Activated naive CD4-positive, alpha-beta T cell treated with anti-CD3 and anti-CD28 coated beads, Interleukin-2, amount 50 U/mL, for 72 hours (primary cell): ENCODE results near the gene DNA2. TPM values are rescaled to one million over a fixed set of nuclear protein-coding genes. Genes with fewer than 3 reads are reported as not detected.
"Not testable (repeated sequence)": the region's sequence is repeated elsewhere in the genome, so short reads cannot be mapped to it uniquely, and the experiment has no call there.

ENCODE experiments used
- ATAC-seq, 2 donors: fragments of 150-1000 bp; cut with Tn5 transposase; 2 replicates each; pipeline ENCODE4 v1.10.0; 2021; ENCODE audit warnings: mild to moderate bottlenecking in 2 of 2, moderate library complexity in 2 of 2
- DNase-seq, 2 donors: peaks; one replicate each; pipeline ENCODE4 v3.0.0; 2021 to 2022; ENCODE audit warnings: low spot score in 2 of 2
- H3K27ac Mint-ChIP-seq, 2 donors: one replicate each; pipeline ENCODE4 v1.8.0; 2022; ENCODE audit warnings: mild to moderate bottlenecking in 2 of 2, mixed read lengths in 2 of 2
- H3K36me3 Mint-ChIP-seq, 2 donors: one replicate each; pipeline ENCODE4 v1.8.0; 2022; ENCODE audit warnings: mixed read lengths in 2 of 2
- H3K9me3 Mint-ChIP-seq, 2 donors: one replicate each; pipeline ENCODE4 v1.8.0; 2022; ENCODE audit warnings: mixed read lengths in 2 of 2
- total RNA-seq, 2 donors: library from RNA; stranded (reverse); gene quantifications; one replicate each; pipeline ENCODE4 v1.2.3, GENCODE V29; 2022

DNA2 gene
- total RNA-seq, 2 donors from 2014 or later = 45.3 to 69.6 TPM

DNA sequence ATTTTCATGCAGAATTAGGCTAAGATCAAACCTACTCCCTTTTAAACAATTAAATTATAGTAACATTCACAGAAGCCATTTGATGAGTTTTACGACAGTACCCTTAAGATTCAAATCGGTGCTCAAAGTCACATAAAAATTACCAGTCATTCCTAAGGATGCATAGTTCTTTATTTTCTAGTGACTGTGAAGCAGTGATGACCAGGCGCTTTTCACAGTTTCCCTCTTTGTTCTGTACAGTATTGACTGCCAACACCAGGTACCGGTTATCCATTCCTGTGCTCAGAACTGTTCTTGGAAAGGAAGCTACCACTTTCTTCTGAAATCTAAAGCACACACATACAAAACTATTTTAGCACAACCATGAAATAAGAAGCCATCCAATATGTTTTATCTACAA, 1.9 kb downstream of the DNA2 start:
- no peaks in the 10 kb centered on the region for H3K9me3 Mint-ChIP-seq
- H3K27ac Mint-ChIP-seq = peak overlapping the region in 1 of 2 donors; percentile 92
- DNase-seq (no peak), ATAC-seq (no peak)
- H3K36me3 Mint-ChIP-seq = peaks cover 24 to 54% of the 10 kb centered on the region in 2 donors

DNA sequence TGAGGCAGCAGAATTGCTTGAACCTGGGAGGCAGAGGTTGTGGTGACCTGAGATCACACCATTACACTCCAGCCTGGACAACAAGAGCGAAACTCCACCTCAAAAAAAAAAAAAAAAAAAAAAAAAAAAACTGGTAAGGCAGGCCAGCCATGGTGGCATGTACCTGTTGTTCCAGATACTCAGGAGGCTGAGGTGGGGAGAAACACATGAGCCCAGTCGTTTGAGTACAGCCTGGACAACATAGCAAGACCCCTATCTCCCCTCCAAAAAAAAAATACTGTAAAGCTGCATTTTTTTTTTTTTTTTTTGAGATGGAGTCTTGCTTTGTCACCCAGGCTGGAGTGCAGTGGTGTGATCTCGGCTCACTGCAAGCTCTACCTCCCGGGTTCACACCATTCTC, 7.0 kb downstream of the DNA2 start:
- not testable (repeated sequence) for H3K9me3 Mint-ChIP-seq, ATAC-seq, DNase-seq, H3K27ac Mint-ChIP-seq
- peaks cover 15 to 39% of the 10 kb centered on the region in 2 donors for H3K36me3 Mint-ChIP-seq

DNA sequence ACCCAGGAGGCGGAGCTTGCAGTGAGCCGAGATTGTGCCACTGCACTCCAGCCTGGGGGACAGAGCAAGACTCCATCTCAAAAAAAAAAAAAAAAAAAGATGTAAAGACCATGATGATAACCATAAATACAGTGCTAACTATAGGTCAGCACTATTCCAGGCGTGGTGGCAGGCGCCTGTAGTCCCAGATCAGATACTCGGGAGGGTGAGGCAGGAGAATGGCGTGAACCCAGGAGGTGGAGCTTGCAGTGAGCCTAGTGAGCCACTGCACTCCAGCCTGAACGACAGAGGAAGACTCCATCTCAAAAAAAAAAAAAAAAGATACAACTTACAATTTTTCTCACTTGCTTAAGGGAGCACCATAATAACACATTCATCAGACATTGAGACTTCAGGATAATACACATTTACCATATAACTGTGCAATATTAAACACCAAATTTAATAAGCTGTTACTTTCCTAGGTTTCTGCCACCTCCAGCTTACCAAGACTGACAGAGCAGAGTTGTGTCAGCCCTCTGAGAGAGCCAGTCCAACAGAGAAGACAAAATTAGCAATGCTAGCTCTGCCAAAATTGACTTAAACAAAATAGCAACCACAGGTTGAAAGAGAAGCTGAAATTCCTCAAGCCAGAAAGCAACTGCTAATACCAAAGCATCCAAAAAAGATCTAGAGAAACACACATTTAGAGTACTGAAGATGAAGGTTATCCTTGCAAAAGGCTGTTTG, 8.2 kb downstream of the DNA2 start:
- ATAC-seq = no peak
- no peak for DNase-seq
- Mint-ChIP-seq H3K9me3 (no peaks in the 10 kb centered on the region), H3K36me3 (peaks cover 19 to 29% of the 10 kb centered on the region in 2 donors), H3K27ac (peak overlapping the region in 1 of 2 donors; percentile 33)

DNA sequence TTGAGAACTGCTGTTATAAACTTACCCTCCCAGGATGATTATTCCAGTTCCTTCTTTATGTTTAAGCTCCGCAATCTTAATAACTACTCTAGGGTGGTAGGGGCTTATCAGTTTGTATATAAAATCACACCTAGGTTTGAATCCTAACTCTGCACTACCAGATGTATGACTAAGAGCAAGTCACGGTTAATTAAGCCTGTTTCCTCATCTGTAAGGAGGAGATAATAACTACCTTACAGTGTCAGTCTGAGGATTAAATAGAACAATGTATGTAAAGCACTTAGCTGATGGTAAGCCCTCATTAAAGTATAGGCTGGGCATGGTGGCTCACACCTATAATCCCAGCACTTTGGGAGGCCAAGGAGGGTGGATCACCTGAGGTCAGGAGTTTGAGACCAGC, 9.2 kb downstream of the DNA2 start:
- peaks cover 20 to 25% of the 10 kb centered on the region in 2 donors for H3K36me3 Mint-ChIP-seq
- H3K9me3 Mint-ChIP-seq = no peaks in the 10 kb centered on the region
- DNase-seq (no peak), ATAC-seq (no peak)
- no peak overlapping the region for H3K27ac Mint-ChIP-seq

GRCh38 chr10:68461032-68461431, 10.7 kb downstream of the DNA2 start:
- no peak for DNase-seq
- ATAC-seq = no peak
- peaks cover 26 to 31% of the 10 kb centered on the region in 2 donors for H3K36me3 Mint-ChIP-seq
- no peak overlapping the region for H3K27ac Mint-ChIP-seq
- no peaks in the 10 kb centered on the region for H3K9me3 Mint-ChIP-seq

GRCh38 chr10:68449698-68450097, 22.1 kb downstream of the DNA2 start:
- H3K27ac Mint-ChIP-seq, DNase-seq, ATAC-seq, H3K9me3 Mint-ChIP-seq: not testable (repeated sequence)
- H3K36me3 Mint-ChIP-seq = peaks cover 14 to 29% of the 10 kb centered on the region in 2 donors

GRCh38 chr10:68446179-68446578, 25.6 kb downstream of the DNA2 start:
- ATAC-seq (no peak), DNase-seq (no peak)
- no peak overlapping the region for H3K27ac Mint-ChIP-seq
- H3K9me3 Mint-ChIP-seq = no peaks in the 10 kb centered on the region
- peaks cover 14 to 21% of the 10 kb centered on the region in 2 donors for H3K36me3 Mint-ChIP-seq

GRCh38 chr10:68442971-68443370, 28.8 kb downstream of the DNA2 start:
- H3K36me3 Mint-ChIP-seq = peaks cover 6 to 13% of the 10 kb centered on the region in 2 donors
- H3K9me3 Mint-ChIP-seq = no peaks in the 10 kb centered on the region
- ATAC-seq (no peak), DNase-seq (no peak)
- H3K27ac Mint-ChIP-seq = no peak overlapping the region

GRCh38 chr10:68440898-68441297, 30.9 kb downstream of the DNA2 start:
- Mint-ChIP-seq H3K27ac (no peak overlapping the region), H3K36me3 (peaks cover 3 to 6% of the 10 kb centered on the region in 2 donors), H3K9me3 (no peaks in the 10 kb centered on the region)
- no peak for ATAC-seq
- no peak for DNase-seq

- H3K9me3 Mint-ChIP-seq = no peaks in the 10 kb centered on the region
- H3K36me3 Mint-ChIP-seq = peaks cover 4 to 6% of the 10 kb centered on the region in 2 donors
- DNase-seq (no peak), ATAC-seq (no peak)
- H3K27ac Mint-ChIP-seq = no peak overlapping the region
Observed at GRCh38 chr10:68435803-68436202, 36.0 kb downstream of the DNA2 start.

DNA sequence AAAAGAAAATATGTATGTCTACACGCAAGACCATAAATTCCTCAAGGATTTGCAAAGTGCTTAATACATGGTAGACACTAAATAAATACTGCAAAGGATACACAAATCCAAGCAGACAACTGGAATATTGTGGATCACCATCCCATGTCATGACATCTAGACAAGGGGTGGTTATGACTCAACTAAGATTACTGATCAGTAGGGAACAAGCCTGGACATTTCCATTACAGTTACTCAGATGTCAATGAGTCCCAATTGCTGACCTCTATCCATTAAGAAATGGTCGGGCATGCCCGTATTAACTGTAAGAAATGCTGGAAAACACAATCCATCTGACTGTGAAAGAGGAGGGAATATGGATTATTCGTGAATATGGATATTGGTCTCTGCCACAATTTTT, 37.1 kb downstream of the DNA2 start:
- no peak overlapping the region for H3K27ac Mint-ChIP-seq

DNA sequence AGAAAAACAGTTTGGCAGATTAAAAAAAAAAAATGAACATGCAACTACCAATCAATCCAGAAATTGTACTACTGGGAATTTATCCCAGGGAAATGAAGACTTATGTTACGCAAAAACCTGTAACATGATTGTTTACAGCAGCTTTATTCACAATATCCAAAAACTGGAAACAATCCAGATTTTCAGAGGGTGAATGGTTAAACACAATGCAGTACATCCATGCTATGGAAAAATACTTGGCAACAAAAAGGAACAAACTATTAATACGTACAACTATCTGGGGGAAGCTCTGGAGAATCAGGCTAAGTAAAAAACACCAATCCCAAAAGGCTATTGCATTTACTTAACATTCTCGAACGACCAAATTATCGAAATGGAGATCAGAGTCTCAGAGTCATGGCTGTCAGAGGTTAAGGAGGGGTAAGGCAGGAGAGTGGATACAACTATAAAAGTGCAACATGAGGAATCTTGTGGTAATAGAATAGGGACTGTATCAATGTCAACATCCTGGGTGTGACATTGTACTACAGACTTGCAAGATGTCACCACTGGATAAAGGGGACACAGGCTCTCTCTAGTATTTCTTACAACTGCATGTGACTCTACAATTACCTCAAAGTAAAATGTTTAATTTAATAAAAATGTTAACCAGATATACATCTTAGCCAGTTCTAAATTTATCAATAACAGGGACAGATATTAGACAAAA, 43.2 kb downstream of the DNA2 start:
- no peak overlapping the region for H3K27ac Mint-ChIP-seq
- no peaks in the 10 kb centered on the region for H3K9me3 Mint-ChIP-seq
- peaks cover 10 to 16% of the 10 kb centered on the region in 2 donors for H3K36me3 Mint-ChIP-seq
- ATAC-seq (no peak), DNase-seq (no peak)

More for the DNA sequence above, 37.1 kb downstream of the DNA2 start:
- Mint-ChIP-seq H3K36me3 (peaks cover 4 to 6% of the 10 kb centered on the region in 2 donors), H3K9me3 (no peaks in the 10 kb centered on the region)
- DNase-seq = no peak
- ATAC-seq = no peak

- H3K9me3 Mint-ChIP-seq = no peaks in the 10 kb centered on the region
- H3K36me3 Mint-ChIP-seq = peaks cover 11 to 19% of the 10 kb centered on the region in 2 donors
- ATAC-seq (no peak), DNase-seq (no peak)
- no peak overlapping the region for H3K27ac Mint-ChIP-seq
Observed at GRCh38 chr10:68424454-68425014, 47.2 kb downstream of the DNA2 start.

- ATAC-seq = peak; percentile 79 to 91
- peak in 1 of 2 donors; percentile 16 for DNase-seq
- Mint-ChIP-seq H3K9me3 (no peaks in the 10 kb centered on the region), H3K36me3 (peaks cover 11 to 27% of the 10 kb centered on the region in 2 donors), H3K27ac (peak overlapping the region; percentile 50 to 63)
Observed at GRCh38 chr10:68423522-68423921, 48.3 kb downstream of the DNA2 start.

GRCh38 chr10:68419376-68419775, 52.4 kb downstream of the DNA2 start:
- H3K27ac Mint-ChIP-seq = no peak overlapping the region
- H3K36me3 Mint-ChIP-seq = peaks cover 12 to 33% of the 10 kb centered on the region in 2 donors
- no peaks in the 10 kb centered on the region for H3K9me3 Mint-ChIP-seq
- no peak for DNase-seq
- ATAC-seq = no peak

DNA sequence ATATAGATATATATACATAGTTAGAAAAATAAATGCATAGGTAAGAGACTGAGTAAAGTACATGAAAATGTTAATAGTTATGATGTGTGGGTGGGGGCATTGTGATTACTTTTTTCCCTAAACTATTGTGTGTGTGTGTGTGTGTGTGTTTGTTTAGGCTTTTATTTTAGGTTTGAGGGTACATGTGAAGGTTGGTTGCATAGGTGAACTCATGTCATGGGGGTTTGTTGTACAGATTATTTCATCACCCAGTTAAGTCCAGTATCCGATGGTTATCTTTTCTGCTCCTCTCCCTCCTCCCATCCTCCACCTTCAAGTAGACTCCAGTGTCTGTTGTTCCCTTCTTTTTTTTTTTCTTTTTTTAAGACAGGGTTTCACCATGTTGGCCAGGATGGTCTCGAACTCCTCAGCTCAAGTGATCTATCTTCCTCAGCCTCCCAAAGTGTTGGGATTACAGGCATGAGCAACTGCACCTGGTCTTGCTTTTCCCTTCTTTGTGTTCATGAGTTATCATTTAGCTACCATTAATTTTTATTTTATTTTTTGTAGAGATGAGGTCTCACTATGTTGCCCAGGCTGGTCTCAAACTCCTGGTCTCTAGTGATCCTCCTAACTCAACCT, 62.8 kb downstream of the DNA2 start:
- ATAC-seq (no peak), DNase-seq (no peak)
- Mint-ChIP-seq H3K9me3 (no peaks in the 10 kb centered on the region), H3K27ac (peak overlapping the region in 1 of 2 donors; percentile 73), H3K36me3 (no peaks in the 10 kb centered on the region)
